Stimulated activated CD4-positive, alpha-beta T cell treated with anti-CD3 and anti-CD28 coated beads, Interleukin-2, amount 100 ng/mL, for 4 hours (primary cell): ENCODE results near the gene PEX5L.

Source experiments
- DNase-seq: peaks from one replicate; pipeline ENCODE4 v3.0.0-alpha.2; 2020; ENCODE audit warnings: low read depth

Gene PEX5L

DNA sequence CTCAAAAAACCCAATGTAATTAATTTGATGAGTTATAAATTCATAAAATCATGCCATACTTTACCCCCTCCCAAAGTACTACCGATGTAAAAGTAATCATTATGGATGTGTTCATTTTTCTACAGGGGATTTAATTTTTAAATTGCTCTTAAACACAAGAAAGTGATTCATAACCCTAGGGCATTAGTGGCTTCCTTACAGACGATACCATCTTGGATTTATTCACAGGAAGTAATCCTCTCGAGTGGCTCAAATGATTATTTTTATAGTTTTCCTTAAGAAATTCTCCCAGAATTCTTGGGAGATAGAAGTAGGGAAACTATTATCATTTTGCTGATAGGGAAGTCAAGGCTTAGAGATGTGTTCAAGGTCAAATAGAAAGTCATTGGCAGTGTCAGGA, 80.9 kb downstream of the PEX5L start:
- DNase-seq = no peak

DNA sequence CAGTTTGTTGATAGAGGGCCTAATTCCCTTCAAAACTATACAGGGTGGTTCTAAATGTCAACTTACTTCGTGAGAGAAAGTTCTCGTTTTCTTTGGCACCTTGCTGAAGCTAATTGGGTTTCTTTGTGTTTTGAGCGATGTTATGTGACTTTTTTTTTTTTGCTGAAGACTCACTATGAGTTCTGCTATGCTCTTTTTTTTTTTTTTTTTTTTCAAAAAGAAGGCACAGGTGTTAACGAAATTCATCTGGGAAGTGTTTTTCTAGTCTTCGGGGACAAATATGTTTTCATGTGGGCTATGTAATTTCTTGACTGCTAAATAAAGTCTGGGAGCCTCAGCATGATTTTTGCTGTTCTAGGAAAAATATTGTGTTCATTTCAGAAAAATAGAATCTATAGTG, 81.5 kb downstream of the PEX5L start:
- DNase-seq = no peak

DNA sequence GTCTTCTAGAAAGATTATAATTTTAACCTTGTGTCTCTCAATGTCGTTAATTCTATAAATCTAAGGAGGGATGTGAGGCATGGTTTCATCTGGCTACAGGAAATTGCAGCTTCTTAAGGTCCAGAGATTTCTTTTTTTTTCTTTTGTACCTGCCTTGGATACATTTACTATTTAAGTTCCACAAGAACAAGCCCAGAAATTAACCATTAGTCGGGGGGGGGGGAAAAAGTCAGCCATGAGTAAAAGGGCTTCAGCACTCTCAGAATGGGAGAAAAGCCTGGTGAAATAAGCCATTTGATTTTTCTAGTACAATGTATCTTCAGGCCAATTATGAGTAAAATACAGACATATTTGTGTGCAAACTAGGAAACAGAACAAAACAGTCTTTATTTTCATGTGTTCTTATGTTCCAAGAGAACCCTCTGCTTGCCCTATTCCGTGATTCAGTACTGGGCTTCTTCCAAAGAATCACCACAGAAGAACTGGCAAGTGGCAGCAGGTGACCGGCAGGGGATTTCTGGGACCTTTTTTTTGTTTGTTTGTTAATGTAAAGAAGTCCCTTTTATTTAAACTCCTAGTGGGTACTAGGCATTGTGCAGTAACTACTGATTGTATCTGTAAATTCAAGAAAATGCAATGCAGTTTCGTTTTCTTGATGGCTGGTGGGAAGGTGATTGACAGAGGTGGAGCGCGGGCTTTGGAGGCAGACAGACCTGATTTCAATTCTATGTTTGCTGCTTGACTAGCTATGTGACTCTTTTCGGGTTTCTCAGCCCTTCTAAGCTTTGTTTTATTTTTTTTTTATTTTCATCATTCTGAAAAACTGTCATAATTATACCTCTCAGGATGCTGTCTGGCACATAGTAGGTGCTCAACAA, 82.5 kb downstream of the PEX5L start:
- no peak for DNase-seq

DNA sequence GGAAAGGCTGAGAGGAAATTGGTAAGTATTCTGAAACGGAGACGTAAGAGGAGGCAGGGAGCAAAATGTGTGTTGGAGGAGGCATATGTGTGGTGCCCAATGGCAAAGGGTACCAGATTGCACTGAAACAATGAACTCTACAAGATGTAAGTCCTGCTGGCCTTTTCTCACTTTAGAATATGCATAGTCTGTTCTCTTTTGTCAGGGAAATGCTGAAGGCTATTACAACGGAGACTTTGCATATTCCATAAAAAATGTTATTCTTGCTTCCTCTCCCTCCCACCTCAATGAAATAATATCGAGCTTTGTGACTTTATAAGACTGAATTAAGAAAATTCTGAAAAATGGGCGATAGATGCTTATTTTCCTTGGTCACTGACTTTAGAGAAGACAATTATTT, 85.9 kb downstream of the PEX5L start:
- no peak for DNase-seq

DNA sequence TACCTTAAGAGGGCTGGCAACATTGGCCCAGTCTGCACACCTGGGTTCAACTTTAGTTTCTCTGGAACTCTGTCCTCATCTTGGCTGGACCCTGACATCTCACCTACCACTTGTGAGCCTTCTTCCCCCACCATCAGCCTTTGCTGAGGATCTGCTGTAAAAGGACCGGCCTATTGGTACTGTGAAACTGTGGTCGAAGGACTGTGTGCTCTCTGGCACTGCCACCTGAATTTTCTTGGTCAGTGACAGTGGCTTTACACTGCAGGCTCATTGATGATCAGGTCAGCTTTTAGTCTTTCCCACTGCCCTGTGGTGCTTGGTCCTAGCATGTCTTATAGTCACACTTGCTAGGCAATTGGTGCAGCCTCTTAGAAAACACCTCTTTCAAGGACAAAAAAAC, 86.9 kb downstream of the PEX5L start:
- no peak for DNase-seq

DNA sequence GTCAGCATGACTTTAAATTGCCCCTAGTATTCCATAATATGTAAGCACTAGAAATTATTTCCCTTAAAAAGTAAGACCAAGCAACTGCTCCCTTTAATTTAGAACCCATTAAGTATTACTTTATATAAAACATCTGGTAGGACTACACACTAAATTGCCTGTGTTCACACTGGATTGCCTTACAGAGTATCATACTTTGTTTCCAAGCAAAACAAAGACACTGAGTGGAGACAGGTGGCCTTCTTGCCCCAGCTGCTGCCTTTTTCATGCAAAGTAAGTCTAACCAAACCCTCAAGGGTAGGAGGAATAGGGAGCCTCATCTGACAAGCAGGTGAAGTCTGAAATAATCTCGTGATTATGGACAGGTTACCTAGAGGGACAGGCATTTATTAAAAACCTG, 87.3 kb downstream of the PEX5L start:
- DNase-seq = no peak

DNA sequence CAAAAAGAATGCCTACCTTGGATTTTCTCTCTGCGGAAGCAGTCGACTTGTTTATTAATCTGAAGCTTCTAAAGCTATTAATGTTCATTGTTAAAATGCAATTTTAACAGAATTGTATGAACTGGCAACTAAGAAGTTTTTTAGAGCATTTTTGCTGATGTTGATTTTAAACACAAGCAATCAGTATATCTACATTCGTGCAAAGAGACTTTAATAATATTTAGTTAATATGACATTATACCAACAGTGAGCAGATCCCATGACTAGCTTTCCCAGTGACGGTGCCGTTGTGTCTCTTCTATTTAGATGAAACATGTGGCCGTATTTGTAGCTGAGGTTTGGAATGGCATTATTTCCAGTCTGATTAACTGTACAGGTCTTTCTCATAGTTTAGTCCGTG, 88.0 kb downstream of the PEX5L start:
- DNase-seq = no peak

DNA sequence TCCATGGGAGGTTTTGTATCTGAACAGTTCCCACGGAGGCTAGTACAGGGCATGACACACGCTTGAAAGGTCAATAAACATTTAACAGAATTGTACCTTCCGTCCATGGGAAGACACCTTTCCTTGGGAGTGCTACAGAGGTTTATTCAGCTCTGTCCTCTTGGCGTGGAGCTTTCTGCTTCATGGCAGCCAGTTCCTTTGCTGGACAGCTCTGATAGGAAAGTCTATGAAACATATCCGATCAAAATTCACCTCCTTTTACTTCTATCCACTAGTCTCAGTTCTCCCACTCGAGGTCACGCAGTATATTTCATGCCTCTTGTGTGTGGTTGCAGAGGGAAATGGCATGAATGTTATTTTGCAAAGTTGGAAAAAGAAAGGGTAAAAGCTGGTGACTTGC, 91.2 kb downstream of the PEX5L start:
- no peak for DNase-seq

DNA sequence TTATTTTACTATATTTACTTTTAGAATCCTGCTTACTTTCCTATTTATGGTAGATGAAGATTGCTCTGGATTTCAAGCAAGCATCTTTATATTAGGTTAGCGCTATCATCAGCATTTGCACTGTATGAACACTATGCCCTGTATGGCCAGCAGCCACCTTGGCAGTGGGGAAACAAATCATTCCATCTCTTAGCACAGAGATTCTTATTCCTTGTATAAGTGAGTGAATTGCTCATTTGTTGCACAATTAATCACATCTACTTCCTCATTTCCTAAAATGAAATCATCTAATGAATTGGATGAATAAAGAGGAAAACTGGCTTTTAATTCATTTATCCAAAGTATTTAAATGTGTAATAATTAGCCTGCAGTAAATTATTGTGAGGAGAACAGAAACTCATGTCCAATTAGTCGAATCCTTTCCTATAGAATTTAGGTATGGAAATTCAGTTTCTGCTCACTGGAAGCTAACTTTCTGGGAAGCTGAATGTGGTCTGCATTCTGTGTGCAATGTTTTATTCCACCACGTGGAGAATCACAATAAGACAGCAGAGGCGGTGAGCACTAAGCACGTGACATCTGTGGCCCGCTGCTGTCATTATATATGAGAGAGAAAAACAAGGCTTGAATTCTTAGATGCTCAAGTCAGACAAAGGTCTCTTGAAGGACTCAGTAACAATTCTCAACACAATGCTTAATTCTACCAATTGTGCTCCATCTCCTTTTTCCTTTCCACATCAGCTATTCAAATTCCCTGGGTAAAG, 93.4 kb downstream of the PEX5L start:
- DNase-seq = no peak

DNA sequence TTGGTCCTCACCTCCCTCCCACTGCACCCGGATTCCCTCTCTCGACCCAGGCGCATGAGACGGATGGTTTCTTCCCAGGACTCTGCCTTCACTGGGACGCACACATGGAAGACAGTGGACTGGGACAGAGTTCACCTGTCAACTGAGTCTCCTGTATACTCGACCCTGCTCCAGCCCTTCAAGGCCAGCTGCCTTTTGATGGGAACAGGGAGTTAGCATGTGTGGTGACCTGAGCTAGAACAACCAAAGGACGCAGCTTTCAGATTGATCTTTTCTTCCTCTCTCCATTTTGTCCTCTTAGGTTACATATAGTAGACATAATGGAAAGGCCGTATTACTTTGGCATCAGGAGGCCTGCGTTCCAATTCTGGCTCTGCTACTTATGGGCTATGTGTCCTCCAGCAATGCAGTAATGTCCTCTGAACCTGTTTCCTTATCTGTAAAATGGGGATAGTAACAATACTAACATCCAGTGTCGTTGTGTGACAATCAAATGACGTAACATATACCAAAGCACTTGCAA, 94.1 kb downstream of the PEX5L start:
- DNase-seq = no peak

DNA sequence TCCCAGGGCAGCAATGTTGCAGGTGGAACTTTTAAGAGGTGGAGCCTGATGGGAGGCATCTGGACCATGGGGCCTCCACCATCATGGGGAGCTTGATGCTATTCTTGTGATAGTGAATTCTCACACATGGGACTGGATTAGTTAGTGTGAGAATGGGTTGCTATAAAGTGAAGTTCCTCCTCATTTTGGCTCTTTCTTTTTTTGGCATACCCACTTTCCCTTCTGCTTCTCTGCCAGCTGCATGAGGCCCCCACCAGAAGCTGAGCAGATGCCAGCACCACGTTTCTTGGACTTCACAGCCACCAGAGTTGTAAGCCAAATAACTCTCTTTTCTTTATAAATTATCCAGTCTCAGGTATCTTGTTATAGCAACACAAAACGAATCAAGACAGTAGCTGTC, 101.0 kb downstream of the PEX5L start:
- no peak for DNase-seq

DNA sequence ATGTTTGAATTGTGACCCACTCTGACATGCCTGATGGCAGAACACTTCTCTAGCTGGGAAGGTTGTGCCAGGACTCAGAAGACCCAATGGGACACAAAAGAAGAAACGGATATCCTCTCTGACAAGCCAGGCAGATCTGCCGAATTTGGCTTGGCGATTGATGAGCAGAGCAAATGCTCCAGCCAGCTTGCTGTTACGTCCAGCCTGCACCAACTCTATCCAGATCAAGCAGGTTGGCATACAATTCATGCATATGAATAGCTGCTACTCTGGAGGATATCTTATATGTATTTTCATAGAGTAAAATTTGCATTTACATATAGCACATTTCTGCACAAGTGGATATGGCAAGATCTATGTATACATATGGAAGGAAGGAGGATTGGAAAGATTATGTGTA, 102.8 kb downstream of the PEX5L start:
- DNase-seq = no peak

DNA sequence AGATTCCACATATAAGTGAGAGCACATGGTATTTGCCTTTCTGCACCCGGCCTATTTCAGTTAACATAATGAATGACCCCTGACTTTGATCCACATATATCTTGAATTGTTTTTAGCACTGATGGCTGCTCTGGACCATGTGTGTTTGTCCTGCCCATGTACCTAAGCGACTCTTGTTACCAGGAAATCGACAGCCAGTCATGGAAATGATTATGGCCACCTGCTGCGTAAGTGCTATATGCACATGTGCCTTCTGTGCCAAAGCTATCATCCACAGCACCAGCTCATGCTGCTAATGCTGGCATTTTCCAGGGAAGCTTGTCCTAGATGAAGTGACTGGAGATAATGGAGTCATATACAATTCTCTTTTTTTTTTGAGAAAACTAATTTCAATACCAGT, 103.7 kb downstream of the PEX5L start:
- no peak for DNase-seq

DNA sequence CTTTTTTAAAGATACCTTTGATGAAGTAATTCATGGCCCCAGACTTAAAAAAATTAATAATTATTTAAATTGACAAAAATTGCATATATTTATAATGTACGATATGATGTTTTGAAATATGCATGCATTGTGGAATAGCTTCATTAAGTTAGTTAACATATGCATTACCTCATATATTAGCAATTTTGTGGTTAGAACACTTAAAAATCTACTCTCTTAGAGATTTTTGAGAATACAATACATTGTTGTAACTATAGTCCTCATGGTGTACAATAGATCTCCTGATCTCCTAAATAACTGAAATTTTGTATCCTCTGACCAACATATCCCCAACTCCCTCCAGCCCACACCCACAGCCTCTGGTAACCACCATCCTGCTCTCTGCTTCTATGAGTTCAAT, 104.1 kb downstream of the PEX5L start:
- no peak for DNase-seq

DNA sequence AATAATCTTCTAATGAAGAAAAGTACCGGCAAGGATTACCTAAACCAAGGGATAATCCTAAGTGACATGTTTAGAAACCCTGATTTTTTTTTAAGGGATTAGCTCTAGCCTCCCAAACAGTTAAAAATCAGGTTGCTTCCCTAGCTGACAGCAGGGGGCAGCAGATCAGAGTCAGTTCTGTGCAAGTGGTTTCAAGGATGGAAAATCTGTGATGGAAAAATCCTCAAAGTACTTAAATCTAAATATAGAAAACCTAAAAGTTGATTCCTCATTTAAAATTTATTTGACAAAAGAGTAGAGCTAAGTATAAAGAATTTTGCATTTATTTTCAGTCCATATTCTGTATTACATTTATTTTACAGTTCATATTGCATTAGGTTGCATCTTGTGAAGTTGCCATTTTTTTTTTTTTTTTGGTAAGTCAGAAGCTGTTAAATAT, 107.6 kb downstream of the PEX5L start:
- no peak for DNase-seq

DNA sequence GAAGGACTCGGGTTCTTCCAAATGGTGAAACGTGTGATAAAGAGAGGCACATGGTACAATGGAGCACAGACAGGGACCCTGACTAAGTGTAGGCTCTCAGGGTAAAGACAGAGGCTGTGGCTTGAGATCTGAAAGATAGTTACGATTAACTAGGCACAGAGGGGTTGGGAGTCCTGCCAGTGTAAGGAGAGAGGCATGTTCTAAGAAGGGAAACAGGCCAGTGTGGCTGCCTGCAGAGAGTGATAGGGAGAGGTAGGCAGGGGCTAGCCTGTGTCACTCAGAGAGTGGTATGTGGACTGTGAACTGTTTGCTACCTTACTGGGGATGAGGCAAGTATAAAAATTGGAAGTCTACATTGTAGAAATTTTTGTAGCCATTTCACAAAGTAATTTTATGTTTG, 109.5 kb downstream of the PEX5L start:
- DNase-seq = no peak

DNA sequence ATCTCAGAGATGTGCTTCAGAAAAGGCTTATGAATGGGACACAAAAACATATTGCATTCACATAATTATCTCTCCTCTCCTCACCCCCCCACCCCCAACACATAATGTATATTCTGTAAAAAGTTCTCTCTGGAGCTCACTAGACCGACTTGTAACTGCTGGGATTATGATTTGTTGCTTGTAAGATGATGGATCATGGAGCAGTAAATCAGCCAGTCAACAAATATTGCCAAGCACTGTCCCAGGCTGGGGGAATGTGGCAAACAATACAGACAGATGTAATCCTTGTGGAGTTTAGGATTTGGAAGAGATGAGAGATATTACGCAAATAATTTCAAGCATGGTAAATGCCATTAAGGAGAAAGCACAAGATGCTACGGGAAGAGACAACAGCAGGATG, 114.8 kb downstream of the PEX5L start:
- DNase-seq = no peak

DNA sequence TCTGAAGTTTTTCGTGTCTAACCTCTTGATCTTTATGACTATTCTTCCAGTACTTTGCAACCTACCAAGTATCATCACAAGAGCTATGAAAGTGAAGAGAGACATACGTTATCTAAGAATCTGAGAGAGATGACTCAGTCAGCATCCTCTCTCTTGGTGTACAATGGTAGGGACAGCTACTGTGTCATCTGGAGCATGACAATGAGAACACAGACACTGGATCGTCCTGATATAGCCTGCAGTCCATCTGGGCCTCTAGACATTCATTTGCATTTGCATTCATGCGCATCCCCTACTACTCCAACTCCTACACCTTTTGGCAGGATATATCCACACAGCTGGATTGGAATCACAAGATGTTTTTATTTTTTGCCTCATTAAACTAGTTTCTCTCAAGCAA, 115.2 kb downstream of the PEX5L start:
- DNase-seq = no peak

DNA sequence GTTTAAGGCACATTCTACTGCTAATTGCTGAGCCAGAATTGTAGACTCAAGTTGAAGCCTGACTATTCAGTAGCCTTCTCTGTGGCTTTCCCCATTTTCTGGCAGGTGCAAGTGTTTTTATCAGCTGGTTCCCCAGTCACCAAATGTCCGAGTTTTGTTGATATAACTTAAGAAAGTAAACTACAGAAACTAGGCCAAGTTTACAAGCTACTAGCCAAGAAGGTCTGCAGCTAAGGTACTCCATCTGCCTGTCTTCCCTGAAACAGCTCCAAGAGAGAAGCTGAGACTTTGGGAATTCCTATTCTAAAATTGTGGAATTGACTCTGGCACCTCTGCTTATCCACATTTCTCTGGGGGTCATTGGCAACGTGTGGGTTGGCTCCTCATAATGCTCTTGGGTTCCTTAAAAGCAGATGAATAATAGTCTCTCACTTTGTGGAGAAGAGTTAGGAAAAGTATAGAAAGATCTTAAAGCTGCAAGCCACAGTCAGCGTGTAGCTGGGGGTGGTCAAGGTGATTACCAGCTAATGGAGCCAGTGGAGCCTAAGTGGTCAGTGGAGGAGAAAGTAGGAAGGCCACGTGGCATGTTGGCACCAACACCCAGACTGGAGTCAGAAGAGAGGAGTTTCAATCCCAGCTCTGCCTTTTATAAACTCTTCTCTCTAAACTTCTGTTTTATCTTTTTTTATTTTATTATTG, 128.8 kb downstream of the PEX5L start:
- DNase-seq = no peak

DNA sequence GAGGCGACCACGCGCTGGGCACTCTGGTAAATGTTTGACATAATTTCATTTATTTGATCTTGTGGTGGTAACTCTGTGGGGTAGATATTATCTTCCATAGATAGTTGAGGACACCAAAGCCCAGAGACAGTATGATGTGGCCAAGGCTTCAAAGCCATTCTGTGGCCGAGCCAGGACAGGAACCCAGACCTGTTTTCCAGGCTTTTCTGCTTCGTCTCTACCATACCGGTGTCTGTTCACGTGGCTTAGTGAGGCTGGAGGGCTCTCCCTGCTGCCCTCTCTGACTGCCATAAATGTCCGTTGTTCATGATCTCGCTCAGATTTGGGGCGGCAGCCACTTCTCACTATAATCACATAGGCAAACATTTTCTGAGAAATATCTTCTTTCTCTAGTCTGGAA, 134.7 kb downstream of the PEX5L start:
- DNase-seq = no peak

DNA sequence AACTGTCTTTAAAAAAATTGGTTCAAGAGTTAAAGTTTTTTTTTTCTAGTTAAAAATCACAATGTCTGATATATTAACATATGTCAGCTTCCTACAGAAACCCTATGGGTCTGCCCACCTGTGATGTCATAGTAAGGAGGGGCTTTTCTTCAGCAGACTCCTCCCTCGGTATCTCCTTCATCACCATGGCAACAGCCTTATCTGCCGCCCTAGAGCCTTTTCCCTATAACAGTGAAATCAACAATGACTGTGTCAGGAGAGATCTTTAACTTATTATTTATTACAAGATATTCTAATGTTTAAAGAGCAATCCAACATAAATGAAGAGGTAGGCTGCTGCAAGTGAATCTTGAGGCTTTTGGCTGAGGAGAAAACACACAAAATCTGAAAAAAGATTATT, 138.7 kb downstream of the PEX5L start:
- DNase-seq = no peak

DNA sequence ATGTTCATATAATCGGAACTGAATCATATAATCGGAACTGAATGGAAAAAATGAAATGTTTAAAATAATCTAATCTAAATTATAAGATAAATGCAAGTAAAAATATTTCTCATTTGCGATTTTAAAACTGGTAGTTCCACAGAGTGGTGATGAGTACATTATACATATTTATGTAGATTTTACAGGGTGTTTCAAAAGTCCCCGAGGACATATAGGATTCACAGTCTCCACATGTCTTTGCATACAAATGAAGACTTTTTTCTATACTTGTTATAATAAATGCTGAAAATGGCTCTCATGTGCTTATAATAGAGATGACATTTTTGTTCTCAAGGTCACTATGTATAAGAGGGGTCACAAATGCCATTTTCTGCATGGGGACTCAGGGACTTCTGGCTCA, 139.5 kb downstream of the PEX5L start:
- DNase-seq = no peak

DNA sequence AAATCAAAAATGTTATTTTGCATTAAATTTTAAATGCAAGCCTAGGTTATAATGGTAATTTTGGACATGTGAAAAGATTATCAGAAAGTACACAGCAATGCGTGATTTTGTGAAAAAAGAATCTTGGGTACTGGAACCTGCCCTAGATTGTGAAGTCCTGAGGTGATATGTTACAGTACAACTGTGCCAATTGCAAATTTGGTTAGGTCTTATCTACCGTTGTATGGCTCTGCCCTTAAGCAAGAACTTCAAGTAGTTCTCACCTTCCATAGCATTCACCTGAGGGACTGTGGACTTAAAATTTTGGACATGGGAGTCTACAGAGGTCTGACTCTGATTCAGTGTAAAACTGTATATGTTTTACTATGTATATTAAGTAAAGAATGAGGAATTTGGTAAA, 140.2 kb downstream of the PEX5L start:
- no peak for DNase-seq
